Activated naive CD4-positive, alpha-beta T cell treated with anti-CD3 and anti-CD28 coated beads for 36 hours (primary cell): Measurements from ENCODE around the gene SCAMP1. TPM values are rescaled to one million over a fixed set of nuclear protein-coding genes. Genes with fewer than 3 reads are reported as not detected.
"Not testable (repeated sequence)": the region's sequence is repeated elsewhere in the genome, so short reads cannot be mapped to it uniquely, and the experiment has no call there.

Experiments
- CTCF ChIA-PET: fragments of 350-600 bp; sonication (Branson Sonifier 250); formaldehyde crosslinking; loops from one replicate; lab custom pipeline; 2021; ENCODE audit warnings: antibody characterized with exemption; lab: Charles Lee
- DNase-seq: peaks from one replicate; pipeline ENCODE4 v3.0.0-alpha.2; 2020
- H3K27ac Mint-ChIP-seq: one replicate; pipeline ENCODE4 v1.8.0; 2021; ENCODE audit warnings: mild to moderate bottlenecking, mixed read lengths
- H3K27me3 Mint-ChIP-seq: one replicate; pipeline ENCODE4 v1.8.0; 2021; ENCODE audit warnings: low read depth, mixed read lengths
- H3K36me3 Mint-ChIP-seq: one replicate; pipeline ENCODE4 v1.8.0; 2021; ENCODE audit warnings: low read depth, mixed read lengths
- H3K4me1 Mint-ChIP-seq: one replicate; pipeline ENCODE4 v1.8.0; 2021; ENCODE audit warnings: low read depth, mixed read lengths
- H3K4me3 Mint-ChIP-seq: one replicate; pipeline ENCODE4 v1.8.0; 2021; ENCODE audit warnings: mild to moderate bottlenecking, moderate library complexity, mixed read lengths
- H3K9me3 Mint-ChIP-seq: one replicate; pipeline ENCODE4 v1.8.0; 2021; ENCODE audit warnings: mixed read lengths
- intact Hi-C: fragments of 100-400 bp; cut with micrococcal nuclease; formaldehyde crosslinking; loops from one replicate; pipeline ENCODE4 v1.15.1; 2023
- total RNA-seq, 2 experiments: library from RNA; stranded (reverse); gene quantifications; one replicate each; pipeline ENCODE4 v1.2.3, GENCODE V29; 2021

The SCAMP1 gene
- total RNA-seq, 2 experiments from 2014 or later, result 9.7 to 10.3 TPM

DNA sequence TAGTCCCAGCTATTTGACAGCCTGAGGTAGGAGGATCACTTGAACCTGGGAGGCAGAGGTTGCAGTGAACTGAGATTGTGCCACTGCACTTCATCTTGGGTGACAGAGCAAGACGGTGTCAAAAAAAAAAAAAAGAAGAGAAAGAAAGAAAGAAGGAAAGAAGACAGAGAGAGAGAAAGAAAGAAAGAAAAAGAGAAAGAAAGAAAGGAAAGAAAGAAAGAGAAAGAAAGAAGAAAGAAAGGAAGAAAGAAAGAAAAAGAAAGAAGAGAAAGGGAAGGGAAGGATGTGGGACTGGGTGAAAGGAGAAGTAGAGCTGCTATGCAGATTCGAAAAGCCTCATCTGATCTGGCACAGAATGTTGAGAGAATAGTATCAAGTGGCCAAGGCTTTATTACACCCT is 23.7 kb upstream of the SCAMP1 start:
- DNase-seq, result no peak
- Mint-ChIP-seq H3K36me3 (no peaks in the 10 kb centered on the region), H3K4me3 (no peak overlapping the region), H3K27me3 (peaks cover 8% of the 10 kb centered on the region), H3K27ac (no peak overlapping the region), H3K9me3 (peaks cover 13% of the 10 kb centered on the region), H3K4me1 (no peaks in the 10 kb centered on the region)
- CTCF ChIA-PET, result interaction anchor here (0.8 kb wide), 1 partner anchor 11 kb away, joined by 3 read pairs; no protein-coding TSS in a partner anchor
- intact Hi-C loops, result no loop called here

DNA sequence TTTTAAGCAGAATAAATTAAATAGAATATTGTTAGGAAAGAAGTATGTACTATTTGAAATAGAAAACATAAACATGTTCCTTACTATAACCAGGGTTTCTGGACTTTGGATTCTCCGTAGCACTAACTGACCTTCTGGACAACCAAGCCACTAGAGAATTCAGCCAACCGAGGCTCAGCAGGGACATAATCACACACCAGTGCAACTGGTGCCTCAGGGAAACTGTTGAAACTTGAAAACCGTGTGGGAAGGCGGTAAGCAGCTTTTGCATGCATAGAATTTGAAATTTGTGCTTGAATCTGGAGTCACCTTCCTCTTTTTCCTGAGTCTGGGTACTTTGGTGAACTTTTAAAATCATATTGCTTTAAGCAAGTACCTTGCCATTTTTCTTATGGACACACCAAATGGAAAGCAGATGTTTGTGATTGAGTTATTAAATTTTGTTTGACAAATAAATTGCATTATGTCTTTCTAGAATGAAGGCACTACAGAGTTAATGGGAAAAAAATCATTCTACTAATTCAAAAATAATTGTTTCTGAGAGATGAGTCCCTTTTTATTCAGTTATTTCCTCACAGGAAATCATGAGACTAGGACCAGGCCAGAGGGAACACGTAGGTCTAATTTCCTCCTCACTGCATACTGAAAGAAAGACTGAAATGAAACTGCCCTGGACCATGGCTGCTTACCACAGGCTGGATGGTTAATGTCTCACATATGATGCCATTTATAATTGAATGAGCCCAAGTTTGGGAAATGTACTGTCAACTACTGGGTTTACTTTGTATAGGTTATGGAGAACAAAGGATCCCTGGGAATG is 20.6 kb upstream of the SCAMP1 start:
- peaks cover 8% of the 10 kb centered on the region for H3K27me3 Mint-ChIP-seq
- H3K4me3 Mint-ChIP-seq, result no peak overlapping the region
- H3K4me1 Mint-ChIP-seq, result no peaks in the 10 kb centered on the region
- peaks cover 13% of the 10 kb centered on the region for H3K9me3 Mint-ChIP-seq
- intact Hi-C loops, result no loop called here
- no peak for DNase-seq
- CTCF ChIA-PET, result no interaction called here
- H3K36me3 Mint-ChIP-seq, result no peaks in the 10 kb centered on the region
- H3K27ac Mint-ChIP-seq, result no peak overlapping the region

DNA sequence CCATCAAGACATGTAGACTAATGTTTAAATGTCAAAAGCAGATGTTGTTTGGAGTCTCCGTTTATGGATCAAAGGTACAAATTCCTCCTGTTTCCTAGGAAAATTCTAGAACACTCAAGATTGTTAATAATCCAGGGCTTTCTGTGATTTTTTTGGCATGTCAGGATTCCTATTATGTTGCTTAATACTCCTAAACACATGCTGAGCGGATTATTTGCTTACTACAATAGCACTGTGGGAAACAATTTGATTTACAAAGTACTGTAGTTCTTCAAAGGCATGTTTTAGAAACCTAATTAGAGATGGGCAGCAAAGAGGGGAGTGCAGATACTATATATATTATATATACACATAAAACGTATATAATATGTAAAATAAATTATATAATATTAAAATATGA is 19.0 kb upstream of the SCAMP1 start:
- no peaks in the 10 kb centered on the region for H3K4me1 Mint-ChIP-seq
- intact Hi-C loops, result no loop called here
- H3K27me3 Mint-ChIP-seq, result peaks cover 8% of the 10 kb centered on the region

DNA sequence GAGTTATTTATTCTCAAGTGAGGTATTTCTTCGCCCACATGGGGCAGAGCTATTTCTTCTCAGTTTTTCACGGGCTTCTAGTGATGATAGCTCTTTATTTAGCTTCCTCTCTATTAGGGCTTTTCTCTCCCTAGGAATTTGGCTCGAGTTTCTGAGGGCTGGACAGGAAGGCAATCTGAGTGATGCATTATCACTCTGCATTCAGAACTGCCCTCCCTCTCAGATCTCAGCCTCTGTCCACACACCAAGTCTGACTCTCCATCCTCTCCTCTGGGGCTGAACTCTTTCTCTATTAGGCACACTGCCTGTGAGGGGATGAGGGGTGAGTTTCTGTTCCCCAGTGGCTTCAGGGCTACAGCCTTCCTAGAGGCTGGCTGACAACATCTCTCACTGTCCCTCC is 14.9 kb upstream of the SCAMP1 start:
- Mint-ChIP-seq H3K36me3 (no peaks in the 10 kb centered on the region), H3K4me3 (no peak overlapping the region), H3K9me3 (no peaks in the 10 kb centered on the region), H3K27me3 (peaks cover 4% of the 10 kb centered on the region), H3K27ac (no peak overlapping the region), H3K4me1 (no peaks in the 10 kb centered on the region)
- no peak for DNase-seq
- intact Hi-C loops, result no loop called here
- CTCF ChIA-PET, result no interaction called here

More for the DNA sequence above, 19.0 kb upstream of the SCAMP1 start:
- DNase-seq, result no peak
- Mint-ChIP-seq H3K27ac (no peak overlapping the region), H3K4me3 (no peak overlapping the region), H3K36me3 (no peaks in the 10 kb centered on the region), H3K9me3 (peaks cover 13% of the 10 kb centered on the region)
- CTCF ChIA-PET, result no interaction called here

DNA sequence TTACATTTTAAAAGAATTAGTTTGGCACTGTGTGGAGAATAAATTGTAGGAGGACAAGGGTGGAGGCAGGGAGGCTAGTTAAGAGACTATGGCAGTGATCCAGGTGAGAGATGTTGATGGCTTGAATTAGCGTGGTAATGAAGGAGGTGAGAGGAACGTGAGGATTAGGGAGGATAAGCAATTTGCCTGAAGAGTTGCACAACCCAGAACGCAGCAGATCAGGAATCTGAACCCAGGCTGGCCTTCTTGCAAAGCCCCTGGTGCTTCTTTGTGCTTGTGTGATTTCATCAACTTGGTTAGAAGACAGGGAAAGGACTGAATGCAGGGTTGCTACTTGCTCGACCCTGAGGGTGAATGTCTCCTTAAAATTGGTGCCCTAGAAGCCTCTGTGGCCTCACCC is 6.9 kb upstream of the SCAMP1 start:
- Mint-ChIP-seq H3K27ac (no peak overlapping the region), H3K27me3 (peaks cover under 1% of the 10 kb centered on the region), H3K4me3 (no peak overlapping the region), H3K4me1 (peaks cover 7% of the 10 kb centered on the region), H3K36me3 (peaks cover 10% of the 10 kb centered on the region), H3K9me3 (no peaks in the 10 kb centered on the region)
- intact Hi-C loops, result no loop called here
- CTCF ChIA-PET, result no interaction called here
- no peak for DNase-seq

DNA sequence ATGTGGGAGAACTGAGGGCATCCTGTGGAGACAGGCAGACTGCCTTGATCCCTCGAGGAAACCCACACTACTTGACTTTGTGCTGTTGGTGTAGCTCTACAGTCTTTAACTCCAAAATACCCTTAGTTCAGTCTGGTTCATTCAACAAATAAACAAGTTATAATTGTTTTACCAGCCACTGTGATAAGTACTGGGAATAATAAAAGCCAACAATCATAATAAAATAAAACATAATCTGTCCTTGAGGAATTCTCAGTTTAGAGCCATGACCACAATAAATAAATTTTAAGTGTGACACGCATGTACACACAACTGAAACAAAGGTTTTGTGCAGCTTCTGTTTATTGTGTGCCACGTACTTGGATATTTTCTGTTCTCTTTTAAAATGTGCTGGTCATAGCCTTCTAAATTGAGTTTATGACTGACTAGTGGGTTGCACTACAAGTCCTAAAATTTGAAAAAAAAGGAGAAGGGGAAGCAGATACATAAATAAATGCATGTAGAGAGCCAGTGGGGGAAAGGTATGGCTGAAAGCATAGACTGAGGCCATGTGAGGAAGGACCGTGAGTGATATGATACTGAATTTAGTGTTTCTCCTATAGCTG is 6.2 kb upstream of the SCAMP1 start:
- CTCF ChIA-PET, result interaction anchor here (0.7 kb wide), 1 partner anchor 13 kb away, joined by 4 read pairs; no protein-coding TSS in a partner anchor
- Mint-ChIP-seq H3K27me3 (no peaks in the 10 kb centered on the region), H3K4me3 (no peak overlapping the region), H3K4me1 (peaks cover 13% of the 10 kb centered on the region), H3K36me3 (peaks cover 14% of the 10 kb centered on the region), H3K27ac (no peak overlapping the region), H3K9me3 (no peaks in the 10 kb centered on the region)
- intact Hi-C loops, result no loop called here
- no peak for DNase-seq

DNA sequence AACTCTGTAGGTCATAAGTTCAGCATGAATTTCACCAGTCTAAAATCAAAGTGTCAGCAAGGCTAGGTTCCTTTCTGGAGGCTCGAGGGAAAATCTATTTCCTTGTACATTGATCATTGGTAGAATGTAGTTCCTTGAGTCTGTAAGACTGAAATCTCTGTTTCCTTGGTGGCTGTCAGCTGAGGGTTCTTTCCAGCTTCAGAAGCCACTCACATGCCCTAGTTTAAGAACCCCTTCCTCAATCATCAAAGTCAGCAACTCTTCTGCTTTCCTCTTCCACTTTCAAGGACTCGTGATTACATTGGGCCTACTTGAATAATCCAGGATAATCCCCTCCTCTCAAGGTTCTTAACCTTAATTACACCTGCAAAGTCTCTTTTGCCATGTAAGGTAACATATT is 4.9 kb upstream of the SCAMP1 start:
- Mint-ChIP-seq H3K4me1 (peaks cover 17% of the 10 kb centered on the region), H3K9me3 (no peaks in the 10 kb centered on the region), H3K4me3 (no peak overlapping the region), H3K36me3 (peaks cover 19% of the 10 kb centered on the region), H3K27me3 (no peaks in the 10 kb centered on the region), H3K27ac (no peak overlapping the region)
- DNase-seq, result no peak
- intact Hi-C loops, result no loop called here
- CTCF ChIA-PET, result no interaction called here

DNA sequence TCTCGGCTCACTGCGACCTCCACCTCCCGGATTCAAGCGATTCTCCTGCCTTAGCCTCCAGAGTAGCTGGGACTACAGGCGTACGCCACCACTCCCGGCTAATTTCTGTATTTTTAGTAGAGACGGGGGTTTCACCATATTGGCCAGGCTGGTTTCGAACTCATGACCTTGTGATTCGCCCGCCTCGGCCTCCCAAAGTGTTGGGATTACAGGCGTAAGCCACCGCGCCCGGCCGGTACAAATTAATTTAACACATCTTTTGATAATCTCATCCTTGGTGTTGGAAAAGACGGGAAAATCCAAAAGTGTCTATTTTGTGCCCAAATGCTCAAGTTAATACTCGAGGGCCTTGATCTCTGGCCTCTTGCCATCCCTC is 974 bp upstream of the SCAMP1 start:
- H3K27ac Mint-ChIP-seq, result peak overlapping the region; percentile 97
- peaks cover 32% of the 10 kb centered on the region for H3K4me1 Mint-ChIP-seq
- CTCF ChIA-PET, result interaction anchor here (1.8 kb wide), 2 partner anchors 13 to 64 kb away, joined by 6 read pairs; no protein-coding TSS in a partner anchor
- not testable (repeated sequence) for DNase-seq, H3K9me3 Mint-ChIP-seq, H3K27me3 Mint-ChIP-seq
- intact Hi-C loops, result loop anchor here (1.0 kb wide), 2 partner anchors 583 to 867 kb away; partner anchors contain the start of genes TBCA and WDR41
- peak overlapping the region; percentile 95 for H3K4me3 Mint-ChIP-seq
- H3K36me3 Mint-ChIP-seq, result peaks cover 19% of the 10 kb centered on the region

DNA sequence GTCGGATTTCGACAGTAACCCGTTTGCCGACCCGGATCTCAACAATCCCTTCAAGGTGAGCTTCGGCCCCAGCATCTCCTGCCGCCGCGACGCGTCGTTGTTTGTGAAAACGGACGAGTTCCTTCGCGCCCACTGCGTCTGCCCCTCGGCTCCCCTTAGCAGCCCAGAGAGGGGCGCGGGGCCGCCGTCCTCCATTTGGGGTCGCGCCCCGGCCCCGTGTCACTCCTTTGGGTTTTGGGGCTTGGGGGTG is 182 bp downstream of the SCAMP1 start:
- DNase-seq, result no peak
- H3K4me1 Mint-ChIP-seq, result peaks cover 34% of the 10 kb centered on the region
- H3K27ac Mint-ChIP-seq, result peak overlapping the region; percentile 97
- CTCF ChIA-PET, result interaction anchor here (0.9 to 1.8 kb wide), 3 partner anchors 11 to 67 kb away, joined by 3 to 6 read pairs (median 3); no protein-coding TSS in a partner anchor
- peaks cover 19% of the 10 kb centered on the region for H3K36me3 Mint-ChIP-seq
- peak overlapping the region; percentile 95 for H3K4me3 Mint-ChIP-seq
- intact Hi-C loops, result loop anchor here (1.0 to 5.0 kb wide), 4 partner anchors 46 to 624 kb away; partner anchors contain the start of gene AP3B1
- no peaks in the 10 kb centered on the region for H3K27me3 Mint-ChIP-seq
- no peaks in the 10 kb centered on the region for H3K9me3 Mint-ChIP-seq

DNA sequence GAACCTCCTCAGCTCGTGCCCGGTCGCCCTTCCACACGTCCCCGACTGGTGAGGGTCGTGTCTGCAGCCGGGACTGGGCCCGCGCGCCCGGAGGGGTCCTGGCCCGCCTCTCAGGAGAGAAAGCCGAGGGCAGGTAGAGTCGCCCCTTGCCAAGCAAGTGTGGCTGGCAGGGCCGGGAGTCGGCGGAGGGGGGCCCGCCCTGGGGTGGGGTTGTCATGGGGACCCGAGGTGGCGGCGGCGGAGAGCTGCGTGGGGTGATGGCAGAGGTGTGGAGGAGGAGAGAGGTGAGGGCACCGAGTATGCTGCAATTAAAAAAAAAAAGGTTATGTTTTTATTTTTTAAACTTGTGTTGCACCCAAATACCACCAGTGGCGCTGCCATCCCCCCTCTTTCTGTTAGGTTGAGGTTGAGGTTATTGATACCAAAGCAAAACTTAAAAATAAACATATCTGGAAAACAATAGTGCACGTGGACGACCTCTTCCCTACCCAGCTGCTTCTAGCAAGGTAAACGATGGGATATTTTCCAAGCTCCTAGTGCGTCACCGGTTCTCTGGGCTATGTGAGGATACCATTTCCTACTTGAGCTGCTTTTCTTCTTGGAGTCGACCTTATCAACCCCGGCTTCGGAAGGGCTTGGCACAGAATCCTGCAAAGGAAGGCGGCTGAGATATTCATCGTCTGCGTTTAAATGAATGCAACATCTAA is 660 bp downstream of the SCAMP1 start:
- peaks cover 34% of the 10 kb centered on the region for H3K4me1 Mint-ChIP-seq
- H3K36me3 Mint-ChIP-seq, result peaks cover 19% of the 10 kb centered on the region
- CTCF ChIA-PET, result interaction anchor here (0.8 to 1.8 kb wide), 4 partner anchors 11 to 981 kb away, joined by 3 to 7 read pairs (median 4); no protein-coding TSS in a partner anchor
- H3K4me3 Mint-ChIP-seq, result peak overlapping the region; percentile 95
- peak; percentile 59 for DNase-seq
- peak overlapping the region; percentile 69 for H3K27ac Mint-ChIP-seq
- no peaks in the 10 kb centered on the region for H3K9me3 Mint-ChIP-seq
- no peaks in the 10 kb centered on the region for H3K27me3 Mint-ChIP-seq
- intact Hi-C loops, result loop anchor here (1.0 to 5.0 kb wide), 6 partner anchors 12 to 623 kb away; partner anchors contain the start of gene AP3B1

DNA sequence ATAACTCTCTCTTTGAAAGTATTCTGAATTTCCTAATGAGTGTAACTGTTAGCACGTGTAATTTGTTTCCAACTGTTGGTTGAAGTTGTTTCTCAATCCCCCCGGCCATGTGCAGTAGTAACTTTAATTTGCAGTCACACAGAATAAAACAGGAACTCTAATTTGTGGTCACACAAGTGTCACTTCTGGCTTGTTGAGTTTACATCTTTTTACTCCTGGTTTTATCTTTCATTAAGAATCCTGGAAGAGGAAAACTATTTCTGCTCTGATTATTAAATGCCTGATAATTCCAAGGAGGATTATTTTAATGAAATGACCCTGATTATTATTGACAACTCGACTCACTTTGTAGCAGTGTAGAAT is 1.2 kb downstream of the SCAMP1 start:
- CTCF ChIA-PET, result interaction anchor here (0.8 kb wide), 1 partner anchor 981 kb away, joined by 7 read pairs; no protein-coding TSS in a partner anchor
- intact Hi-C loops, result loop anchor here (1.0 to 5.0 kb wide), 3 partner anchors 12 to 131 kb away; no protein-coding TSS in a partner anchor

DNA sequence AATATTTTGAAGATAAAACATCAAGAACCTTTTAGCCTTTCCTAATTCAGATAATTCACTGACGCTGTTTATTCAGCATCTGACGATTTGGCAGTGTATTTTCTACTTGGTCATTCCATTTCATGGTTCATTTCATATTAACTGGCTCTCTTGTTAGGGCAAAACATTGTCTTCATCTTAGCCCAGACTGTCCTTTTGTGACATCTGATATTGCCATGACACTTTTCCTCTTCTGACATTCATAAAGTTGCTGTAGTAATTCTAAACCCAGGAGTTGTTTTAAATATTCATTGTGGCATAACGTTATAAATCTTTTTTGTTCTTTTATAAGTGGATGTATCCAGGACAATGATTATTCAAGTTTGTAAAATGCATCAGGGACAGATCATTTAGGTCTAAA is 1.8 kb downstream of the SCAMP1 start:
- H3K27me3 Mint-ChIP-seq, result no peaks in the 10 kb centered on the region
- peaks cover 14% of the 10 kb centered on the region for H3K36me3 Mint-ChIP-seq
- DNase-seq, result no peak
- no peak overlapping the region for H3K27ac Mint-ChIP-seq
- peak overlapping the region; percentile 2 for H3K4me3 Mint-ChIP-seq
- no peaks in the 10 kb centered on the region for H3K9me3 Mint-ChIP-seq
- intact Hi-C loops, result loop anchor here (5.0 kb wide), 1 partner anchor 130 kb away; no protein-coding TSS in a partner anchor
- H3K4me1 Mint-ChIP-seq, result peaks cover 36% of the 10 kb centered on the region
- CTCF ChIA-PET, result no interaction called here

More for the DNA sequence above, 1.2 kb downstream of the SCAMP1 start:
- Mint-ChIP-seq H3K9me3 (no peaks in the 10 kb centered on the region), H3K4me3 (peak overlapping the region; percentile 95), H3K27ac (no peak overlapping the region), H3K4me1 (peaks cover 34% of the 10 kb centered on the region), H3K36me3 (peaks cover 19% of the 10 kb centered on the region), H3K27me3 (no peaks in the 10 kb centered on the region)
- no peak for DNase-seq
